ENCODE results near the gene CNNM3.

Gene CNNM3

GRCh38 chr2:96816836-96817702 is 1.0 kb downstream of the CNNM3 start (continued):
- TF ChIP-seq ZNF747 (tag by site-specific recombination; IDR thresholded peaks at IDR 0.05) (no peak), SCRT2 (tag by site-specific recombination; IDR thresholded peaks at IDR 0.05) (no peak), ZFP37 (tag by site-specific recombination; IDR thresholded peaks at IDR 0.05) (no peak), SP7 (tag by site-specific recombination; IDR thresholded peaks at IDR 0.05) (no peak), ZNF239 (tag by site-specific recombination; IDR thresholded peaks at IDR 0.05) (no peak), ZBTB1 (tag by site-specific recombination; IDR thresholded peaks at IDR 0.05) (no peak), ZNF549 (tag by site-specific recombination; IDR thresholded peaks at IDR 0.05) (no peak), HOXC10 (CRISPR knock-in tag; IDR thresholded peaks at IDR 0.05) (0 out of 2 replicates have a peak, but pooled peaks have one; percentile 56), ZIC2 (tag by site-specific recombination; IDR thresholded peaks at IDR 0.05) (peak; percentile 62), ZNF202 (tag by site-specific recombination; IDR thresholded peaks at IDR 0.05; ENCODE audit: borderline replicate concordance) (no peak), ZNF266 (tag by site-specific recombination; IDR thresholded peaks at IDR 0.05; ENCODE audit: low read depth) (no peak), ZBTB26 (tag by site-specific recombination; optimal IDR thresholded peaks at IDR 0.05) (peak; percentile 76), ZNF19 (tag by site-specific recombination; IDR thresholded peaks at IDR 0.05; ENCODE audit: low read depth) (no peak), KLF16 (tag by site-specific recombination; IDR thresholded peaks at IDR 0.05) (no peak), KLF10 (tag by site-specific recombination; IDR thresholded peaks at IDR 0.05) (no peak)
- TF ChIP-seq, protein P1, sequence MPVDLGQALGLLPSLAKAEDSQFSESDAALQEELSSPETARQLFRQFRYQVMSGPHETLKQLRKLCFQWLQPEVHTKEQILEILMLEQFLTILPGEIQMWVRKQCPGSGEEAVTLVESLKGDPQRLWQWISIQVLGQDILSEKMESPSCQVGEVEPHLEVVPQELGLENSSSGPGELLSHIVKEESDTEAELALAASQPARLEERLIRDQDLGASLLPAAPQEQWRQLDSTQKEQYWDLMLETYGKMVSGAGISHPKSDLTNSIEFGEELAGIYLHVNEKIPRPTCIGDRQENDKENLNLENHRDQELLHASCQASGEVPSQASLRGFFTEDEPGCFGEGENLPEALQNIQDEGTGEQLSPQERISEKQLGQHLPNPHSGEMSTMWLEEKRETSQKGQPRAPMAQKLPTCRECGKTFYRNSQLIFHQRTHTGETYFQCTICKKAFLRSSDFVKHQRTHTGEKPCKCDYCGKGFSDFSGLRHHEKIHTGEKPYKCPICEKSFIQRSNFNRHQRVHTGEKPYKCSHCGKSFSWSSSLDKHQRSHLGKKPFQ (tag by site-specific recombination; IDR thresholded peaks at IDR 0.05), result no peak
- TF ChIP-seq, protein P2, sequence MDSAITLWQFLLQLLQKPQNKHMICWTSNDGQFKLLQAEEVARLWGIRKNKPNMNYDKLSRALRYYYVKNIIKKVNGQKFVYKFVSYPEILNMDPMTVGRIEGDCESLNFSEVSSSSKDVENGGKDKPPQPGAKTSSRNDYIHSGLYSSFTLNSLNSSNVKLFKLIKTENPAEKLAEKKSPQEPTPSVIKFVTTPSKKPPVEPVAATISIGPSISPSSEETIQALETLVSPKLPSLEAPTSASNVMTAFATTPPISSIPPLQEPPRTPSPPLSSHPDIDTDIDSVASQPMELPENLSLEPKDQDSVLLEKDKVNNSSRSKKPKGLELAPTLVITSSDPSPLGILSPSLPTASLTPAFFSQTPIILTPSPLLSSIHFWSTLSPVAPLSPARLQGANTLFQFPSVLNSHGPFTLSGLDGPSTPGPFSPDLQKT (IDR thresholded peaks at IDR 0.05; ENCODE audit: borderline replicate concordance, low read depth, low read length), result no peak

DNA sequence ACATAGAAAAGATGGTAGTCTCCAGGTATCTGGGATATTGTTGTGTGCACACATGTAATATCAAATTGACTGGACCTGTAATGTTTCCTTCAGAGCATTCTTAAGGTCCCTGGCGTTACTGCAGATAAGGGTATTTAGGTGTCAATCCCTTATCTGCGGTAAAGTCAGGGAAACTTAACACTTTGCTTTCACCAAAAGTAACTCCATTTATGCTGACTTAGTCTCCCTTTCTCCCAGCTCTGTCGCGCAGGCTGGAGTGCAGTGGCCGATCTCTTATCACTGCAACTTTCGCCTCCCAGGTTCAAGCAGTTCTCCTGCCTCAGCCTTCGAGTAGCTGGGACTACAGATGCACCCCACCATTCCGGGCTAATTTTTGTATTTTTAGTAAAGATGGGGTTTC is 1.8 kb downstream of the CNNM3 start:
- Histone ChIP-seq H3K36me3 (ENCODE audit: control insufficient read depth in 2 of 2, insufficient read depth in 1 of 2, low read length in 2 of 2) (peaks cover 10 to 28% of the 10 kb centered on the region in 2 experiments; a peak in 2 of 3 replicates), H3K4me1 (ENCODE audit: control insufficient read depth, insufficient read depth, low read length) (peaks cover 15% of the 10 kb centered on the region), H3K4me3 (ENCODE audit: low read depth, low read length) (peak overlapping the region; percentile 75), H3K9me3 (ENCODE audit: control insufficient read depth, insufficient read depth, low read depth, low read length) (no peaks in the 10 kb centered on the region), H3K27ac (ENCODE audit: extremely low read depth, low read depth, low read length) (no peak overlapping the region)
- ChIA-PET POLR2A (interaction anchor here (1.3 to 1.7 kb wide), 2 partner anchors 15 to 53 kb away, joined by 4 read pairs; no protein-coding TSS in a partner anchor), CTCF (interaction anchor here (0.6 to 1.2 kb wide), 3 partner anchors 36 to 482 kb away, joined by 3 to 5 read pairs (median 4); partner anchors contain the start of genes ANKRD39 and NCAPH)
- TF ChIP-seq ZNF202 (tag by site-specific recombination; IDR thresholded peaks at IDR 0.05; ENCODE audit: borderline replicate concordance) (no peak), ZNF404 (tag by site-specific recombination; IDR thresholded peaks at IDR 0.05) (no peak), ZNF433 (tag by site-specific recombination; IDR thresholded peaks at IDR 0.05; ENCODE audit: low read depth) (no peak), KLF7 (tag by site-specific recombination; IDR thresholded peaks at IDR 0.05; ENCODE audit: borderline replicate concordance) (no peak), ZNF148 (tag by site-specific recombination; IDR thresholded peaks at IDR 0.05; ENCODE audit: borderline replicate concordance) (no peak), ZIC2 (tag by site-specific recombination; IDR thresholded peaks at IDR 0.05) (no peak), PRDM1 (tag by site-specific recombination; IDR thresholded peaks at IDR 0.05) (peak; percentile 82)
- TF ChIP-seq, protein P3, sequence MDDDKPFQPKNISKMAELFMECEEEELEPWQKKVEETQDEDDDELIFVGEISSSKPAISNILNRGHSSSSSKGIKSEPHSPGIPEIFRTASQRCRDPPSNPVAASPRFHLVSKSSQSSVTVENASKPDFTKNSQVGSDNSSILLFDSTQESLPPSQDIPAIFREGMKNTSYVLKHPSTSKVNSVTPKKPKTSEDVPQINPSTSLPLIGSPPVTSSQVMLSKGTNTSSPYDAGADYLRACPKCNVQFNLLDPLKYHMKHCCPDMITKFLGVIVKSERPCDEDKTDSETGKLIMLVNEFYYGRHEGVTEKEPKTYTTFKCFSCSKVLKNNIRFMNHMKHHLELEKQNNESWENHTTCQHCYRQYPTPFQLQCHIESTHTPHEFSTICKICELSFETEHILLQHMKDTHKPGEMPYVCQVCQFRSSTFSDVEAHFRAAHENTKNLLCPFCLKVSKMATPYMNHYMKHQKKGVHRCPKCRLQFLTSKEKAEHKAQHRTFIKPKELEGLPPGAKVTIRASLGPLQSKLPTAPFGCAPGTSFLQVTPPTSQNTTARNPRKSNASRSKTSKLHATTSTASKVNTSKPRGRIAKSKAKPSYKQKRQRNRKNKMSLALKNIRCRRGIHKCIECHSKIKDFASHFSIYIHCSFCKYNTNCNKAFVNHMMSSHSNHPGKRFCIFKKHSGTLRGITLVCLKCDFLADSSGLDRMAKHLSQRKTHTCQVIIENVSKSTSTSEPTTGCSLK (tag by site-specific recombination; IDR thresholded peaks at IDR 0.05), result no peak
